Measurements from ENCODE around the gene EVC2.

The EVC2 gene

GRCh38 chr4:5719350-5720055 lies 11.1 kb upstream of the EVC2 start:
- no peak for TF ChIP-seq OSR1 (CRISPR knock-in tag; IDR thresholded peaks at IDR 0.05)
- no peak for TF ChIP-seq ZNF565 (CRISPR knock-in tag; conservative IDR thresholded peaks at IDR 0.05; ENCODE audit: low read depth)
- no peak for TF ChIP-seq ZFP3 (CRISPR knock-in tag; IDR thresholded peaks at IDR 0.05)
- no peak for TF ChIP-seq ZNF8 (CRISPR knock-in tag; IDR thresholded peaks at IDR 0.05)
- no peak for TF ChIP-seq ESRRG (CRISPR knock-in tag; IDR thresholded peaks at IDR 0.05)
- no peak for TF ChIP-seq GLIS3 (CRISPR knock-in tag; IDR thresholded peaks at IDR 0.05)
- no peak for TF ChIP-seq CREB5 (CRISPR knock-in tag; IDR thresholded peaks at IDR 0.05; ENCODE audit: low read depth)
- no peak for TF ChIP-seq ZC3H10 (CRISPR knock-in tag; IDR thresholded peaks at IDR 0.05)
- TF ChIP-seq ZFP30 (CRISPR knock-in tag; IDR thresholded peaks at IDR 0.05): no peak
- no peak for TF ChIP-seq ISL1 (CRISPR knock-in tag; IDR thresholded peaks at IDR 0.05)
- TF ChIP-seq CSRNP3 (CRISPR knock-in tag; IDR thresholded peaks at IDR 0.05): no peak
- no peak for TF ChIP-seq RARB (CRISPR knock-in tag; IDR thresholded peaks at IDR 0.05)
- TF ChIP-seq TOX (CRISPR knock-in tag; IDR thresholded peaks at IDR 0.05; ENCODE audit: borderline replicate concordance): no peak
- no peak for TF ChIP-seq ARNTL (CRISPR knock-in tag; IDR thresholded peaks at IDR 0.05; ENCODE audit: borderline replicate concordance, low read depth)
- no peak for TF ChIP-seq BACH2 (CRISPR knock-in tag; IDR thresholded peaks at IDR 0.05; ENCODE audit: borderline replicate concordance)
- no peak for TF ChIP-seq TSHZ2 (CRISPR knock-in tag; IDR thresholded peaks at IDR 0.05)
- ATAC-seq: no peak

GRCh38 chr4:5718411-5718810 lies 10.1 kb upstream of the EVC2 start:
- ATAC-seq: no peak
- TF ChIP-seq CSRNP3 (CRISPR knock-in tag; IDR thresholded peaks at IDR 0.05) (no peak), ESRRG (CRISPR knock-in tag; IDR thresholded peaks at IDR 0.05) (no peak), OSR1 (CRISPR knock-in tag; IDR thresholded peaks at IDR 0.05) (no peak), TSHZ2 (CRISPR knock-in tag; IDR thresholded peaks at IDR 0.05) (no peak), PPARA (CRISPR knock-in tag; IDR thresholded peaks at IDR 0.05; ENCODE audit: borderline replicate concordance) (no peak), BACH2 (CRISPR knock-in tag; IDR thresholded peaks at IDR 0.05; ENCODE audit: borderline replicate concordance) (no peak), ZFP30 (CRISPR knock-in tag; IDR thresholded peaks at IDR 0.05) (no peak), ZC3H10 (CRISPR knock-in tag; IDR thresholded peaks at IDR 0.05) (no peak), CSDC2 (CRISPR knock-in tag; IDR thresholded peaks at IDR 0.05) (no peak), RARB (CRISPR knock-in tag; IDR thresholded peaks at IDR 0.05) (no peak), ZNF8 (CRISPR knock-in tag; IDR thresholded peaks at IDR 0.05) (no peak), ARNTL (CRISPR knock-in tag; IDR thresholded peaks at IDR 0.05; ENCODE audit: borderline replicate concordance, low read depth) (no peak), ZNF565 (CRISPR knock-in tag; conservative IDR thresholded peaks at IDR 0.05; ENCODE audit: low read depth) (no peak), ZFP3 (CRISPR knock-in tag; IDR thresholded peaks at IDR 0.05) (no peak), CREB5 (CRISPR knock-in tag; IDR thresholded peaks at IDR 0.05; ENCODE audit: low read depth) (no peak), PATZ1 (CRISPR knock-in tag; IDR thresholded peaks at IDR 0.05; ENCODE audit: borderline replicate concordance) (no peak)

All from SK-N-SH treated with all-trans-retinoic acid at 6 μM for 48 hours (cell line).